HUES6 (cell line): ENCODE data around the gene MYEF2.

ENCODE experiments used
- H3K27ac ChIP-seq: 2 replicates; pipeline ENCODE4 v1.7.0; 2013; ENCODE audit warnings: low read depth, mild to moderate bottlenecking, low read length, inconsistent platforms
- H3K27me3 ChIP-seq: 2 replicates; pipeline ENCODE4 v1.6.1; 2013; ENCODE audit warnings: low read length; ENCODE audit not compliant: control insufficient read depth, insufficient read depth
- H3K36me3 ChIP-seq: 2 replicates; pipeline ENCODE4 v1.6.1; 2013; ENCODE audit warnings: low read length; ENCODE audit not compliant: control insufficient read depth, insufficient read depth
- H3K4me1 ChIP-seq: 2 replicates; pipeline ENCODE4 v1.6.1; 2013; ENCODE audit warnings: low read length; ENCODE audit not compliant: control insufficient read depth, insufficient read depth
- H3K4me3 ChIP-seq: 2 replicates; pipeline ENCODE4 v1.5.1; 2013; ENCODE audit warnings: low read depth, low read length
- H3K9ac ChIP-seq: one replicate; pipeline ENCODE4 v1.6.1; 2013; ENCODE audit warnings: mild to moderate bottlenecking, low read length
- H3K9me3 ChIP-seq: 2 replicates; pipeline ENCODE4 v1.6.1; 2013; ENCODE audit warnings: low read depth, low read length; ENCODE audit not compliant: control insufficient read depth, insufficient read depth

MYEF2 gene

GRCh38 chr15:48087844-48088243 lies 90.3 kb downstream of the MYEF2 start:
- H3K27me3 ChIP-seq, result no peaks in the 10 kb centered on the region
- no peaks in the 10 kb centered on the region for H3K36me3 ChIP-seq
- no peaks in the 10 kb centered on the region for H3K4me1 ChIP-seq
- H3K27ac ChIP-seq, result no peak overlapping the region
- peaks cover 21% of the 10 kb centered on the region for H3K9me3 ChIP-seq
- H3K9ac ChIP-seq, result no peak overlapping the region
- no peak overlapping the region for H3K4me3 ChIP-seq

GRCh38 chr15:48086576-48086975 lies 91.5 kb downstream of the MYEF2 start:
- no peak overlapping the region for H3K27ac ChIP-seq
- no peaks in the 10 kb centered on the region for H3K27me3 ChIP-seq
- H3K36me3 ChIP-seq, result no peaks in the 10 kb centered on the region
- H3K4me1 ChIP-seq, result no peaks in the 10 kb centered on the region
- H3K9me3 ChIP-seq, result peaks cover 21% of the 10 kb centered on the region
- no peak overlapping the region for H3K4me3 ChIP-seq
- no peak overlapping the region for H3K9ac ChIP-seq

GRCh38 chr15:48086133-48086532 lies 92.0 kb downstream of the MYEF2 start:
- Histone ChIP-seq H3K4me1 (no peaks in the 10 kb centered on the region), H3K4me3 (no peak overlapping the region), H3K9ac (no peak overlapping the region), H3K27me3 (no peaks in the 10 kb centered on the region), H3K27ac (no peak overlapping the region), H3K9me3 (peaks cover 21% of the 10 kb centered on the region), H3K36me3 (no peaks in the 10 kb centered on the region)

- Histone ChIP-seq H3K4me1 (no peaks in the 10 kb centered on the region), H3K9me3 (peaks cover 21% of the 10 kb centered on the region), H3K27ac (no peak overlapping the region), H3K9ac (no peak overlapping the region), H3K4me3 (no peak overlapping the region), H3K36me3 (no peaks in the 10 kb centered on the region), H3K27me3 (no peaks in the 10 kb centered on the region)
Measured at GRCh38 chr15:48085591-48085930, 92.5 kb downstream of the MYEF2 start.

GRCh38 chr15:48084759-48085590 lies 93.1 kb downstream of the MYEF2 start:
- H3K4me3 ChIP-seq, result no peak overlapping the region
- H3K27me3 ChIP-seq, result no peaks in the 10 kb centered on the region

More at GRCh38 chr15:48084759-48085590, 93.1 kb downstream of the MYEF2 start:
- Histone ChIP-seq H3K27ac (no peak overlapping the region), H3K4me1 (no peaks in the 10 kb centered on the region), H3K36me3 (no peaks in the 10 kb centered on the region), H3K9me3 (peaks cover 21% of the 10 kb centered on the region), H3K9ac (no peak overlapping the region)
